Jurkat, Clone E6-1 (cell line): ENCODE data around the gene SCNN1A.
"Not testable (repeated sequence)": the region's sequence is repeated elsewhere in the genome, so short reads cannot be mapped to it uniquely, and the experiment has no call there.

Source experiments
- DNase-seq: peaks from one replicate; pipeline ENCODE4 v3.0.0-alpha.2; 2011; ENCODE audit warnings: low read depth, low spot score
- H3K4me3 ChIP-seq: 2 replicates; pipeline ENCODE4 v1.5.1; 2011; ENCODE audit warnings: mild to moderate bottlenecking, low read length, control low read depth, moderate library complexity

Gene SCNN1A

GRCh38 chr12:6354495-6355393 is 20.6 kb downstream of the SCNN1A start:
- no peak for DNase-seq
- no peak overlapping the region for H3K4me3 ChIP-seq

- no peak overlapping the region for H3K4me3 ChIP-seq
- DNase-seq = no peak
Measured at GRCh38 chr12:6352193-6353173, 22.9 kb downstream of the SCNN1A start.

- H3K4me3 ChIP-seq = no peak overlapping the region
- DNase-seq = no peak
Measured at GRCh38 chr12:6351622-6352021, 23.7 kb downstream of the SCNN1A start.

- H3K4me3 ChIP-seq = peak overlapping the region; percentile 10; the same call in 1 of the 2 replicates
- peak; percentile 70 for DNase-seq
Measured at GRCh38 chr12:6347367-6348338, 27.7 kb downstream of the SCNN1A start.

GRCh38 chr12:6346942-6347341 is 28.4 kb downstream of the SCNN1A start:
- no peak overlapping the region for H3K4me3 ChIP-seq
- no peak for DNase-seq

GRCh38 chr12:6346235-6346832 is 29.0 kb downstream of the SCNN1A start:
- no peak overlapping the region for H3K4me3 ChIP-seq
- DNase-seq = no peak

- no peak for DNase-seq
- no peak overlapping the region for H3K4me3 ChIP-seq
Measured at GRCh38 chr12:6345319-6346091, 29.9 kb downstream of the SCNN1A start.

GRCh38 chr12:6344101-6344660 is 31.2 kb downstream of the SCNN1A start:
- not testable (repeated sequence) for H3K4me3 ChIP-seq, DNase-seq

GRCh38 chr12:6343518-6343917 is 31.8 kb downstream of the SCNN1A start:
- DNase-seq = no peak
- H3K4me3 ChIP-seq = no peak overlapping the region

GRCh38 chr12:6342140-6342889 is 33.0 kb downstream of the SCNN1A start:
- peak overlapping the region; percentile 79 for H3K4me3 ChIP-seq
- DNase-seq = no peak

- H3K4me3 ChIP-seq = peak within 1 kb of the TSS; percentile 79
- DNase-seq = peak; percentile 84
Measured at GRCh38 chr12:6341417-6342139, 33.8 kb downstream of the SCNN1A start, which contains the start of gene TNFRSF1A. TSS of gene TNFRSF1A (minus strand) at chr12:6342076. CDS start at chr12:6341814, 262 bp downstream.

GRCh38 chr12:6340745-6341416 is 34.5 kb downstream of the SCNN1A start:
- H3K4me3 ChIP-seq = peak overlapping the region; percentile 79
- no peak for DNase-seq

- no peak for DNase-seq
- H3K4me3 ChIP-seq = peak overlapping the region; percentile 79
Measured at GRCh38 chr12:6340032-6340638, 35.2 kb downstream of the SCNN1A start.

GRCh38 chr12:6338955-6339354 is 36.4 kb downstream of the SCNN1A start:
- peak overlapping the region; percentile 79 for H3K4me3 ChIP-seq
- no peak for DNase-seq

GRCh38 chr12:6338536-6338935 is 36.8 kb downstream of the SCNN1A start:
- H3K4me3 ChIP-seq = peak overlapping the region; percentile 70
- not testable (repeated sequence) for DNase-seq
